GM18508 (cell line): ENCODE data around the gene MAP3K19.
"Not testable (repeated sequence)": the region's sequence is repeated elsewhere in the genome, so short reads cannot be mapped to it uniquely, and the experiment has no call there.

Experiments
- ATAC-seq: cut with Tn5 transposase; IDR thresholded peaks from one replicate; pipeline ENCODE4 v1.9.1; 2021; ENCODE audit warnings: moderate number of reproducible peaks; ENCODE audit not compliant: insufficient read depth, unreplicated experiment

Gene MAP3K19, protein sequence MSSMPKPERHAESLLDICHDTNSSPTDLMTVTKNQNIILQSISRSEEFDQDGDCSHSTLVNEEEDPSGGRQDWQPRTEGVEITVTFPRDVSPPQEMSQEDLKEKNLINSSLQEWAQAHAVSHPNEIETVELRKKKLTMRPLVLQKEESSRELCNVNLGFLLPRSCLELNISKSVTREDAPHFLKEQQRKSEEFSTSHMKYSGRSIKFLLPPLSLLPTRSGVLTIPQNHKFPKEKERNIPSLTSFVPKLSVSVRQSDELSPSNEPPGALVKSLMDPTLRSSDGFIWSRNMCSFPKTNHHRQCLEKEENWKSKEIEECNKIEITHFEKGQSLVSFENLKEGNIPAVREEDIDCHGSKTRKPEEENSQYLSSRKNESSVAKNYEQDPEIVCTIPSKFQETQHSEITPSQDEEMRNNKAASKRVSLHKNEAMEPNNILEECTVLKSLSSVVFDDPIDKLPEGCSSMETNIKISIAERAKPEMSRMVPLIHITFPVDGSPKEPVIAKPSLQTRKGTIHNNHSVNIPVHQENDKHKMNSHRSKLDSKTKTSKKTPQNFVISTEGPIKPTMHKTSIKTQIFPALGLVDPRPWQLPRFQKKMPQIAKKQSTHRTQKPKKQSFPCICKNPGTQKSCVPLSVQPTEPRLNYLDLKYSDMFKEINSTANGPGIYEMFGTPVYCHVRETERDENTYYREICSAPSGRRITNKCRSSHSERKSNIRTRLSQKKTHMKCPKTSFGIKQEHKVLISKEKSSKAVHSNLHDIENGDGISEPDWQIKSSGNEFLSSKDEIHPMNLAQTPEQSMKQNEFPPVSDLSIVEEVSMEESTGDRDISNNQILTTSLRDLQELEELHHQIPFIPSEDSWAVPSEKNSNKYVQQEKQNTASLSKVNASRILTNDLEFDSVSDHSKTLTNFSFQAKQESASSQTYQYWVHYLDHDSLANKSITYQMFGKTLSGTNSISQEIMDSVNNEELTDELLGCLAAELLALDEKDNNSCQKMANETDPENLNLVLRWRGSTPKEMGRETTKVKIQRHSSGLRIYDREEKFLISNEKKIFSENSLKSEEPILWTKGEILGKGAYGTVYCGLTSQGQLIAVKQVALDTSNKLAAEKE (N-terminal part only)

DNA sequence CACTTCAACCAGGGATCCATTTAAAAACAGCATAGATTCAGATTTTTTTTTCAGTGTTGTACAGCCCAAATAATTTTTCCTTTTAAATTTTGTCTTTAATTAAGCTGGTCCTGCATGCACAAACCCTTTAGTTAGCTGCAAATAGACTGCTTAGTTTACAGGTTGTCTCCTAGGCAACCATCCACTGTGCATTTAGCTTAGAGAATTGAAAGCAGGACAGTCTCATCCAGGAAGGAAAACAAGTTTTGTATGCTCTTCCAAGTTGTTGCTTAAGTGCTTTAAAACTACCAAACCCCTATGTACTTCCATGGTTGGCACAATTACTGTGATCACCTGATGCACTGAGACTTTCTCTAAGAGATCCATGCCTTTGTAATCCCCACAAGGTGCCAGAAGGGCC is at the start of gene MAP3K19:
Gene MAP3K19, minus strand, starts transcription at position 148 of the 400 bp plus-strand sequence. CDS start 22,800 bp downstream, outside the sequence.
- no peak for ATAC-seq

DNA sequence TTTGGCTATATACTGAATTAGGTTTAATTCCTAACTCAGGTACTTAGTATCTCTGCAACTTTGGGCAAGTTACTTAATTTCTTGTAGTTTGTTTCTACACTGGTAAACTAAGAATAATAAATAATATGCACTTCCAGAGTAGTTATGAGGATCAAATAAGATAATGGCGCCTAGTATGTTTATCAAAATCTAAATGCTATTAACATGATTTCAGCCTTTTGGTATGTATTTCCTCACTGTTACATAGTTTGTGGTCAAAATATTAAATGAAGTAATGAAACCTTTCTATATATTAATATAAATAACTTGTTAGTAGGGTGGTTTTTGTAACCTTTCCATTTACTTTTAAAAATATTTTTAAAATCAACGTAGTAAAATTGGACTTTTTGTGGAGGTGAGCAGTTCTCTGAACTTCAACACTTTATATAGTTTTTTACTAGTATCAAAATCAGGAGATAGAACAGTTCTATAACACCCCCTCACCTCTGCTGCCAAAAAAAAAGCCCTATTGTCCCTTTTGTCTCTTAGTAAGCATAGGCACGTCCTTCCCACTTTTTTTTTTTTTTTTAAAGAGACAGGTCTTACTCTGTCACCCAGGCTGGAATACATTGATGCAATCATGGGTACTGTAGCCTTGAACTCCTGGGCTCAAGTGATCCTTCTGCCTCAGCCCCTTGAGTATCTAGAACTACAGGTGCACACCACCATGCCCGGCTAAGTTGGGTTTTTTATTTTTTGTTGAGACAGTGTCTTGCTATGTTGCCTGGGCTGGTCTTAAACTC is 49.6 kb upstream of the MAP3K19 start:
- no peak for ATAC-seq

DNA sequence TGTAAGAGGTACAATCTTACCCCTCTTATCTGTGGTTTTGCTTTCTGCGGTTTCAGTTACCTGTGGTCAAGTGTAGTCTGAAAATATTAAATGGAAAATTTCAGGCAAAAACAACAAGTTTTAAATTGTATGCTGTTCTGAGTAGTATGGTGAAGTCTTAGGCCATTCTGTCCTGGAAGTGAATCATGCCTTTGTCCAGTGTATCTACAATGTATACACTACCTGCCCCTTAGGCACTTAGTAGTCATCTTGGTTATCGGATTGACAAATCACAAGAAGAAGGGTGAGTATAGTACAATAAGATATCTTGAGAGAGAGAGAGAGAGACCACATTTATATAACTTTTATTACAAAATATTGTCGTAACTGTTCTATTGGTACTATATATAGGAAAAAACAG is 48.3 kb upstream of the MAP3K19 start:
- ATAC-seq = no peak

DNA sequence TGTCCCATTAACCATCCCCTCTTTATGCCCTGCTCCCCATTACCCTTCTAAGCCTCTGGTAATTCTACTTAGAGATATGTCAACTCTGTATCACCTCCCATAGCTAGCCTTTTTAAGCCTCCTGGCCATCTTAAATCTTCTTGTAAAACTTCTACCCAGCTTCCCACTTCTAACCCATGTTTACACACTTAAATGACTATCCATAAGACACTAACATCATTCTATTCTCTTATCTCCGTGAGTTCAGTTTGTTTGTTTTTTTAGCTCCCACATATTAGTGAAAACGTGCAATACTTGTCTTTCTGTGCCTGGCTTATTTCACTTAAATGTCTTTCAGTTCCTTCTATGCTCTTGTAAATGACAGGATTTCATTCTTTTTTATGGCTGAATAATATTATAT is 47.3 kb upstream of the MAP3K19 start:
- ATAC-seq = no peak

DNA sequence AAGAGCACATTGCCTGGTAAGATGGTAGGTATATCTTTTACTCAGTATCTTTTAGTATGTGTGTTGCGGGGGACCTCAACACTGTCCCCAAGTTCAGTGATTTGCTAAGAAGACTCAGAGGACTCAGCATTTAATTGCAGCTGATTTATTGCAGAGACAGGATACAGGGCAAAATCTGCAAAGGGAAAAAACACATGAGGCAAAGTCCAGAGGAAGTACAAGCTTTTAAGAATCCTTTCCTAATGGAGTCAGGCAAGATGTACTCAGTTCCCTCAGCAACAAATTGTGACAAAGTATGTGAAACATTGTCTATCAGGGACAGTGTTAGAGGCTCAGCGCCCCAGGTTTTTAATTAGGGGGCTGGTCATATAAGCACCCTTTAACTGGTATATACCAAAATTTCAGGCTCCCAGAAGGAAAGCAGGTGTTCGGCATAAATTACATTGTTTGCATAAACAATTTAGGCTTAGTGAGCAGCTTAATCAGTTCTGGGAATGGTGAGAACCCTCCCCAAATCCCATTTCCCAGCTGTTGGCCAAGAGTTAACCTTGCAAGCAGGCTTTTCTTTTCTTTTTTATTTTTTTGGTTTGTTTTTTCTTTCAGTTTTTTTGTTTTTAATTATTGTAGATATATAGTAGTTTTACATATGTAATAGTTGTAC is 46.6 kb upstream of the MAP3K19 start:
- no peak for ATAC-seq

DNA sequence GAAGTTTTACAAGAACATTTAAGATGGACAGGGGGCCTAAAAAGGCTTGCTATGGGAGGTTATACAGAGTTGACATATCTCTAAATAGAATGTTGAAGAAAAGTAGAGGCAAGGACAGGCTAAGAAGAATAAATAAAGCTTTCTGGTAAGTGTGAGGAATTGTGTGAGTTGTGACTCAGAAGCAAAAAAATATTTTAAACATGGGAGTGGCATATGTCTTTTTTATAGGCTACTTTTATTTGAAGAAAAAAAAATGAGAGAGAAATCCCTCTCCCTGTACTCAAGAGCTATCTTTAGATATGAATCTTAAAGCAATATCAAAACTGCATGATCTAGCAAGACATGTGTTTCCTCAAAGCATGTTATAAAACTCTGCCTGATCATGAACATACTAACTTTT is 45.9 kb upstream of the MAP3K19 start:
- ATAC-seq = no peak

DNA sequence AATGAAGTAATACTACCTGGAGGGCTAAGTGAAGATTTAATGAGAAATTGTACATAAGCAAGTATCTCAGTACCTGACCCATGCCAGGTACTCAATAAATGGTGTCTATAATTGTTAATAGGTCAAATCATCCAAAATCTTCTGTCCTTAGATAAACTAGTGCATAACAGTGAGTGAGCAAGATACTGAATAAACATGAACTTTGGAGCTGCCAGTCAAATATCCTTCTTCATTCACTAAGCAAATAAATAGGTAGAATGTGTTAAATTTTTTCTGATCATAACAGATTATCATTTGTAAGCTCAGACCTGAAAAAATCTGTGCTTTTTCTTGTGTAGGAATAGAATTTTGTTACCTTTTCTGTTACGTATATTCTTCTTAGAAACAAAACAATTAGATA is 44.4 kb upstream of the MAP3K19 start:
- no peak for ATAC-seq

DNA sequence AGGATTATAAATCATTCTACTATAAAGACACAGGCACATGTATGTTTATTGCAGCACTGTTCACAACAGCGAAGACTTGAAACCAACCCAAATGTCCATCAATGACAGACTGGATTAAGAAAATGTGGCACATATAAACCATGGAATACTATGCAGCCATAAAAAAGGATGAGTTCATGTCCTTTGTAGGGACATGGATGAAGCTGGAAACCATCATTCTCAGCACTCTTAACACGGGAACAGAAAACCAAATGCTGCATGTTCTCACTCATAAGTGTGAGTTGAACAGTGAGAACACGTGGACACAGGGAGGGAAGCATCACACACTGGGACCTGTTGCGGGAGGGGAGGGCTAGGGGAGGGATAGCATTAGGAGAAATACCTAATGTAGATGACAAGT is 42.4 kb upstream of the MAP3K19 start:
- ATAC-seq = not testable (repeated sequence)

DNA sequence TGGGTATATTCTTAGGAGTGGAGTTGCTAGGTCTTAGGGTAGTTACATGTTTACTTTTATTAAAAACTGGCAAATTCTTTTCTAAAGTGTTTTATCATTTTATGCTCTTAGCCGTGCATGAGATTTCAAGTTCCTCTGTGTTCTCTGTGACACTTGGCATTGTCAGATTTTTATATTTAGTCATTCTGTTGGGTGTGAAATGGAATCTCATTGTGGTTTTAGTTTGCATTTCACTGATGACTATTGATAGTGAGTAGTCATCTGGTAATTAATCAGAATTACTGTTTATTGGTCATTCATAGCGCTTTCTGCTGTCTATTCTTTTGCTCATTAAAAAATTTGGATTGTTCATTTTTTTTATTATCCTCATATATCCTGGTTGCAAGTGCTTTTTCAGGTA is 39.0 kb upstream of the MAP3K19 start:
- ATAC-seq = no peak

DNA sequence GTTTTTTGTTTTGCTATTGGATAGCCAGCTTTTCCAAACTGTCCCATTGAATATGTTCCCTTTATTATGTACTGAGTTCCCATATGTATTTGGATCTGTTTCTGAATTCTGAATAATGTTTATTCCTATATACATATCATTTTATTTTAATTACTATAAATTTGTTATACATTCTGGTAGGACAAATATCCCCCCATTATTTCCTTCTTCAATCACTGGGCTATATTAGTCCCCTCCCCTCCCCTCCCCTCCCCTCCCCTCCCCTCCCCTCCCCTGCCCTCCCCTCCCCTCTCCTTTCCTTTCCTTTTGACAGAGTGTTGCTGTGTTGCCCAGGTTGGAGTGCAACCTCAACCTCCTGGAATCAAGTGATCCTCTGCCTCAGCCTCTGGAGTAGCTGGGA is 31.2 kb upstream of the MAP3K19 start:
- ATAC-seq = no peak

DNA sequence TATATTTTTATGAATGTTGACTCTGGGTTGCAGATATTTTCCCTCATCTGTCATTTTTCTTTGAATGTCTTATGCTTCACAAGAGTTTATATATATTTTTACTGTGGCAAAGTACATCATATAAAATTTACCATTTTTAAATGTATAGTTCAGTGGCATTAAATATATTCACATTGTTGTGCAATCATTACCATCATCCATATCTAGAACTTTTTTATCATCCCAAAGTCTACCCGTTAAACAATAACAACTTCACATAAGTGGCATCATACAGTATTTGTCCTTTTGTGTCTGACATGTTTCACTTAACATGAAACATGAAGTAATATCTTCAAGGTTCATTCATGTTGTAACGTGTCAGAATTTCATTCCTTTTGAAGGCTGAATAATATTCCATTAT is 29.3 kb upstream of the MAP3K19 start:
- ATAC-seq = no peak

DNA sequence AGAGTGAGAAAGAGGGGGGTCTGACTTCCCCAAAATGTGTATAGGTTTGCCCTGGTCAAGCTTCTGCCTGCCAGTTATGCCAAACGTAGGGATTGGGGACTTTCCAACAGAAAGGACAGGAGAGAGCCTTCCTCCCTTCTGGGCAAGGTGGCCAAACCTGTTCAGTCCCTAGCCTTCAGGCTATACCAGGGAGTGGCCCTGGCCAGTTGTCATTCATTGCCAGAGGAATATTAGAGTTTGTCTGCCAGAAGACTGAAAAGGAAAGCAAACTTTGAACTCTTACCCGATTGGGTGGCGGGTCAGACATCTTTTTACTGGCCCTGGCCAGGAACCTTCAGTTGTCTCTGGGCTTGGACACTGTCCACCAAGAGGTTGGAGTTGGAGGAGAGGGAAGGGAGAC is 27.0 kb upstream of the MAP3K19 start:
- no peak for ATAC-seq

DNA sequence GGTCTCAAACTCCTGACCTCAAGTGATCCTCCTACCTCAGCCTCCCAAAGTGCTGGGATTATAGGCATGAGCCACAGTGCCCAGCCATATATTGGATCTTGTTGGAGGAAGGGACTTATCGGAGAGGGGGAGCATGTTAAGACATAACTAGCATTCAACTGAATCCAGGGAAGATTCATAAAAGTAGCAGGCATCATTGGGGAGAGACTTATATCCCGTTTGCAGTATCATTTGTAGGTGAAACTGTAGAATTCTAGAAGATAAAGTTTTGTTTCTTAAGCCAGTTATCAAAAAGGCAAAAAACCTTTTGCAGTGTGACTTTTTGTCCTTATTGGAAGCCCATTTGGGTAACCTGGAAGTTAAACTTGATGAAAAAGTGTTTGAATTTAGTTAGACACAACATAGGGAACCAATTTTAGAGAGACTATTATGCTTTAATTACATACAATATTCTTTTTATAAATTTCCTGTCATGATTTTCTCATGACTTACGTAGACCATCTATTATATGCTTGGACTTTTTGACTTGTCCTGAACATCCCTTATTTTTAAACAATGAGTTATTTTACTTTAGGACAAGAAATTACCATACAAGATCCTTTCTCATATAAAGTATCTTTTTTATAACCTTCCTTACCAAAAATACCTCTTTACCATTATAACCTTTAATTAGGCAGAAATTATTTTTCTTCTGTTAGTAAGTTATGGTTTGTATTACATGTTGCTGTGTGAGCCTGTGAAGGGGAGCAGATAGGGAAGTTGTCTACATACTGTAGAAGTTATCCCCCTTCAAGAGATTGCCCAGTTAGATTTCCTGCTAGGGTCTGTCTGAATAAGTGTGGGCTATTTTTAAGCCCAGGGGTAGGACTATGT is 25.1 kb upstream of the MAP3K19 start:
- ATAC-seq = no peak

DNA sequence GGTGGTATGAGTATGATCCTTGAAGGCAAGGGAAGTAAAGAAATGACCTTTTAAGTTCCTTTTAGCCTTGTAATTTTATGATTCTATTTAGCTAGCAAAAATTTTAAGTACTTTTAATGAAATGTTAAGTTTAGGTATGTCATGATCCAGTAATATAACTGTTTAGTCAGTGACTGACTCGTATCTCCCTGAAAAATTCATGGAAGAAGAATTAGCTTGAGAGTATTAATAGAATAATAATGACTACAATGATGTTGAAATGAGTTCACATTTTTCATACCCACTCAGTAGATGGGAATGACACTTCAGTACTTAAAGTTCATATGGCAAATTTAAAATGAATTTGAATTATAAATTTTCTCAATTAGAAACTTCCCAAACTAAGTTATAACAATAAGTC is 19.5 kb upstream of the MAP3K19 start:
- no peak for ATAC-seq

DNA sequence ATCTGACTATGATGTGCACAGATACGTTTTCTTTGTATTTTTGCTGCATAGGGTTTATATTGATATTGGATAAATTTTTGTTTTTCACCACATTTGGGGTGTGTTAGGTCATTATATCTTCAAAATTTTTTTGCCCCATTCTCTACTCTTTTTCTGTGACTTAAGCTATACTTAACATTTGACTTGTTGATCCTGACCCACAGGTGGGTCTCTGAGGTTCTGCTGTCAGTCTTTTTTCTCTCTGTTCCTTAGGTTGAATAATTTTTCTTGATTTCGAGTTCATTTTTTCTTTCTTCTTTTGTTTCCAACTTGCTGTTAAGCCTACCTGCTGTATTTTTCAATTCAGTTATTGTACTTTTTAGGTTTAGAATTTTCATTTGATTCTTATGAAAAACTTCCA is 16.9 kb upstream of the MAP3K19 start:
- no peak for ATAC-seq

DNA sequence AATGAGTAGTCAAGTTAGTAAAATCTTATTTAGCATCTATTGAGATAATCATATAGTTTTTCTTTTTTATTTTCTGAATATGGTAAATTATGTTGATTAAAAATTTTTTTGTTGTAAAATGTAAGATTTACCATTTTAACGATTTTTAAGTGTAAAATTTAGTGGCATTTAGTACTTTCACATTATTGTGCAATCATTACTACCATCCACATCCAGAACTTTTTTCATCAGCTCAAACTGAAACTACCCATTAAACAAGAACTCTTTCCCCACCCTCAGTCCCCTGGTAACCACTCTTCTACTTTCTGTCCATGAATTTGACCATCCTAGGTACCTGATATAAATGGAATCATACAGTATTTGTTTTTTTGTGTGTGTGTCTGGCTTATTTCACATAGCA is 16.0 kb upstream of the MAP3K19 start:
- ATAC-seq = no peak

DNA sequence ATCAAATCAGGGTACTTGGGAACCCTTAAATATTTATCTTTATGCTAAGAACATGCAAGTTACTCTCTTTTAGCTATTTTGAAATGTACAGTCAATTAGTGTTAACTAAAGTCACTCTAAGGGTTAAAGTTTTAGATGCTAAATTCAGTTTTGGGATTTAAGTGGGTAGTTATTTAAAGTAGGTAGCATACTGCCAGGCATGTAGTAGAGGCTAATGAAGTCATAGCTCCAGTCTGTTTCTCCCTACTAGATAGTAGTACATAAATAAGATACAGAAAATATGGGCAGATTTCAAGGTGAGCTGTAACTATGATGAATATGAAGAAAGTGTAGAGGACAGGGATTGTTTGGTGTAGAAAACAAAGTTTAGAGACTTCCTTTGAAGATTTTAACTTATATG is 12.3 kb upstream of the MAP3K19 start:
- ATAC-seq = no peak

DNA sequence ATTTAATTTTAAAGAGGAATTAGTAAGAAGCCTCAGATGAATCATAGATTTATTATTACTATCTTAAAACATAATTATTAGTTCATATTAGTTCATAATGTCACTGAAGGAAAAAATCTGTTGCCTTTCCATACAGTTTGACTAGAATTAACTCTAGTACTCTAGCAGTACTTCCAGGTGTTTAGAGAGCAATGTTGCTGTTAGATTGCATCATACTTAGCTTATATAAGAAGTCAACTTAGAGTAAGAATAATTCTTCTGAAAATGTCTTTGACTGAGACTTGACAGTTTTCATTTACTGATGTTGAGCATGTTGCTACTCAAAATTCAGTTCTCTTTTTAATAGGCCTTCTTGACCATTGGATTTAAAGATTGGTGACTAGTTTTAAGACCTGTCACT is 9.5 kb upstream of the MAP3K19 start:
- no peak for ATAC-seq
